H1 (cell line): ENCODE data around the gene CLCNKB. TPM values are rescaled to one million over a fixed set of nuclear protein-coding genes. Genes with fewer than 3 reads are reported as not detected.

Experiments
- ATF2 ChIP-seq: IDR thresholded peaks from 2 replicates; pipeline ENCODE4 v1.6.1; 2012; ENCODE audit warnings: low read length, inconsistent platforms
- CREB1 ChIP-seq: IDR thresholded peaks from 2 replicates; pipeline ENCODE4 v1.6.1; 2012; ENCODE audit warnings: inconsistent platforms
- polyA plus RNA-seq, 7 experiments: library from polyadenylated mRNA; depleted of rRNA in 3 of 7; stranded (reverse) in 5 of 7; unstranded in 2 of 7; fragments of >200 nt in 5 of 7; fragments of 200-250 nt in 2 of 7; gene quantifications; 1 replicate in 5 of 7; 2 replicates in 1 of 7; 4 replicates in 1 of 7; pipeline versions ENCODE4 v1.2.1 to v1.2.3, GENCODE V29; 2011 to 2013; ENCODE audit warnings: missing spikeins in 2 of 7, mixed read lengths in 2 of 7
- total RNA-seq: library from RNA; stranded (reverse); fragmentation: NEBNext Ultra II Directional; extraction: Animal tissue kit (Norgen Biotek cat#: 25700); gene quantifications from 2 replicates; pipeline ENCODE4 v1.2.1, GENCODE V29; 2021

The CLCNKB gene
- total and polyA plus RNA-seq, 2 of the 8 experiments (the other 6 are each of a cell fraction or from before 2014, with no cell fraction given): 1.2 to 3.5 TPM

- no peak for TF ChIP-seq ATF2
- TF ChIP-seq CREB1: no peak
Observed at GRCh38 chr1:16043950-16044349, 368 bp downstream of the CLCNKB start (continued).
